Ecto neural progenitor cell (in vitro differentiated cells): ENCODE data around the gene TTC28.
"Not testable (repeated sequence)": the region's sequence is repeated elsewhere in the genome, so short reads cannot be mapped to it uniquely, and the experiment has no call there.

ENCODE experiments used
- DNase-seq: peaks from one replicate; pipeline ENCODE4 v3.0.0-alpha.2; 2018; ENCODE audit warnings: low spot score

The TTC28 gene

DNA sequence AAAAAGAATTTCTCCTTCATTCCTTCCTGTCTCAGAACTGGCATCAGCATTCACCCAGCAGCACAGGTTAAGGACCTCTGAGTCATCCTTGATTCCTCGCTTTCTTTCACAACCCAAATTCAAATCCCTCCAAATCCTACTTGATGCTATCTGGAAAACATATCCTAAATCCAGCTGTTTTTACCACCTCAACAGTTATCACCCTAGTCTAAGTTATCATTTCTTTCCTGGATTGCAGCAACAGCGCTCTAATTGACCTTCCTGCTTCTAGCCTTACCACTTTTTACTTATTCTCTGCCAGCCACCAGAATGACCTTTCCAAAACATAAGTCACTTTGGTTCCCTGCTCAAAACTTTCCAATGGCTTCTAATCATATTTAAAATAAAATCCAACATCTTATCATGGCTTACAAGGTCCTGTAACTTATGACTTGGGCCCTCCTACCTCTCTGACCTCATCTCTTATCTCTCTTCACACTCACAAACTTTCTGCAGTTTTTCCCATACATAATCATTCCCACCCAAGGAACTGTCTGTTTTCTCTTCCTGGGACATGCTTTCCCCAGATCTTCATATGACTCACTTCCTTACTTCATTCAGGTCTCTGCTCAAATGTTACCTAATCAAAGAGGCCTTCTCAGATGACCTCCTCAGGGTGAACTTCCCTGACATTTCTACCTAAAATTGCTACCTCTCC lies 119.4 kb downstream of the TTC28 start:
- no peak for DNase-seq

DNA sequence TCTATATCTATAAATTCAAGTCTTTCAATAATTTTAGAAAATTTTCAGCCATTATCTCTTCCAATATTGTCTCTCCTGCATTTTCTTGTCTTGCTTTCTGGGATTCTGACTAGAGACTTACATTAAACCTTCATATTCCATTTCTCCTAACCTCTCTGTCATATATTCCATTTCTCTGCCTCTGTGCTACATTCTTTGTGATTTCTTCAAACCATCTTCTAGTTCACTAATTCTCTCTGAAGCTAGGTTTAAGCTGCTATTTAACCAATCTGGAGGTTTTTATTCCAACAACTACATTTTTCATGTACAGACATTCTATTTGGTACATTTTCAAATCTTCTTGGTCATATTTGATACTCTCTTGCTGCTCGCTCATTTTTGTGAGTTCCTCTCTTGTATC lies 122.5 kb downstream of the TTC28 start:
- no peak for DNase-seq

DNA sequence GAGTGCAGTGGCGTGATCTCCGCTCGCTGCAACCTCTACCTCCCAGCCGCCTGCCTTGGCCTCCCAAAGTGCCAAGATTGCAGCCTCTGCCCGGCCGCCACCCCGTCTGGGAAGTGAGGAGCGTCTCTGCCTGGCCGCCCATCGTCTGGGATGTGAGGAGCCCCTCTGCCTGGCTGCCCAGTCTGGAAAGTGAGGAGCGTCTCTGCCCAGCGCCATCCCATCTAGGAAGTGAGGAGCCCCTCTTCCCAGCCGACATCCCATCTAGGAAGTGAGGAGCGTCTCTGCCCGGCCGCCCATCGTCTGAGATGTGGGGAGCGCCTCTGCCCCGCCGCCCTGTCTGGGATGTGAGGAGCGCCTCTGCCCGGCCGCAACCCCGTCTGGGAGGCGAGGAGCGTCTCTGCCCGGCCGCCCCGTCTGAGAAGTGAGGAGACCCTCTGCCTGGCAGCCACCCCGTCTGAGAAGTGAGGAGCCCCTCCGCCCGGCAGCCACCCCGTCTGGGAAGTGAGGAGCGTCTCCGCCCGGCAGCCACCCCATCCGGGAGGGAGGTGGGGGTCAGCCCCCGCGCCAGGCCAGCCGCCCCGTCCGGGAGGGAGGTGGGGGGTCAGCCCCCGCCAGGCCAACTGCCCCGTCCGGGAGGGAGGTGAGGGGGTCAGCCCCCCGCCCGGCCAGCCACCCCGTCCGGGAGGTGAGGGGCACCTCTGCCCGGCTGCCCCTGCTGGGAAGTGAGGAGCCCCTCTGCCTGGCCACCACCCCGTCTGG lies 126.4 kb downstream of the TTC28 start:
- not testable (repeated sequence) for DNase-seq

DNA sequence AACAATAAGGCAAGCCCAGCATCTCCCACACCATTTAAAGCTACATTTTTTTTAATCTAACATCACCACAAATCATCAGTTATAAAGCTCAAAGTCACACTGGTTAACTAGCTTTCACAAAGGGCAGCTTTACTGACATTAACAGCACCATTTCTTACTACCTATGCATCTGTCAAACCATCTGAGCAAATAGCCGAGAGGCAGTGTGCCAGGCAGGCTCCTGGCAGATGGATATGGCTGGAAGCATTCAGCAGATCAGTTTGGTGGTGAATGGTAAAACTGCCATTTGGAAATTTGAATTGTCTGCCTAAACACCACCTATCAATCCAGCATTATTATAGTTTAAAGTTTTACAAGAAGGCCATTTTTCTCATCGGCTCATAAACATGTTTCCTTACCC lies 131.2 kb downstream of the TTC28 start:
- no peak for DNase-seq

DNA sequence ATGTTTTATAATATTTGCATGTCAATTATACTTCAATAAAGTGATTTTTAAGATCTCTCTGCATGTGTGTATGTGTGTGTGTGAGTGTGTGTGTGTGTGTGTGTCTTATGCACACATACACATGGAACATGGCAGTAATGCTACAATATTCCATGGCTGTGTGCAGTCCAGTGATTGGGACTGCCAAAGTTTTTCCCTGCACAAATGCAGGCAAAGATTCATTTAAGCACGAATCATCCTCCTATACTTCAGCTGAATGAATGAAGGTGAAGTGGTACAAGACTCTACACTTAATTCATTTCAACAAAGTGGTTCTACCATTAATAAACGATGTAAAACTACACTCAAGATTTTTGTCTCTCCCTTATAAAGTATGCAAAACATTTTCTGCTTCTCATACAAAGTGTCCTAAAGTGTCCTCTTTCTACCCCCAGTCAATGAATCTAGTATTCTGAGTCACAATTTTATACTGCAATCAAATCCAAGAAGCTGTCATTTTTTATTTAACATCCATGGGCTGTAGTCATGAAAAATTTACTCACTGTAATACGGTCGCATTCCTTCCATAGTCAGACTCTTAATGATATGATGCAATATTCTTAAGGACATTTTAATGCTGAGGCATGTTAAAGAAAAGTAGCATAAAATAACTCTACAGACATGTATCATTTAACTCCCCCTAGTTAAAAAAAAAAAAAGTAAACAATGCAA lies 132.4 kb downstream of the TTC28 start:
- DNase-seq, result no peak

DNA sequence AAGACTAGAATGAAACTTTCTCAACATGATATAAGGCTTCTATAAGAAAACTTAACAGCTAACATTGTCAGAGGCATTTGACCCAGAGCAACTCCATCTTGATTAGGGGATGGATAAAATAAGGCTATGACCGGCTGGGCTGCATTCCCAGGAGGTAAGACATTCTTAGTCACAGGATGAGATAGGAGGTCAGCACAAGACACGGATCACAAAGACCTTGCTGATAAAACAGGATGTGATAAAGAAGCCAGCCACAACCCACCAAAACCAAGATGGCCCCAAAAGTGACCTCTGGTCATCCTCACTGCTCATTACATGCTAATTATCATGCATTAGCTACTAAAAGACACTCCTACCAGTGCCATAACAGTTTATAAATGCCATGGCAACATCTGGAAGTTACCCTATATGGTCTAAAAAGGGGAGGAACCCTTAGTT lies 135.2 kb downstream of the TTC28 start:
- DNase-seq, result no peak

DNA sequence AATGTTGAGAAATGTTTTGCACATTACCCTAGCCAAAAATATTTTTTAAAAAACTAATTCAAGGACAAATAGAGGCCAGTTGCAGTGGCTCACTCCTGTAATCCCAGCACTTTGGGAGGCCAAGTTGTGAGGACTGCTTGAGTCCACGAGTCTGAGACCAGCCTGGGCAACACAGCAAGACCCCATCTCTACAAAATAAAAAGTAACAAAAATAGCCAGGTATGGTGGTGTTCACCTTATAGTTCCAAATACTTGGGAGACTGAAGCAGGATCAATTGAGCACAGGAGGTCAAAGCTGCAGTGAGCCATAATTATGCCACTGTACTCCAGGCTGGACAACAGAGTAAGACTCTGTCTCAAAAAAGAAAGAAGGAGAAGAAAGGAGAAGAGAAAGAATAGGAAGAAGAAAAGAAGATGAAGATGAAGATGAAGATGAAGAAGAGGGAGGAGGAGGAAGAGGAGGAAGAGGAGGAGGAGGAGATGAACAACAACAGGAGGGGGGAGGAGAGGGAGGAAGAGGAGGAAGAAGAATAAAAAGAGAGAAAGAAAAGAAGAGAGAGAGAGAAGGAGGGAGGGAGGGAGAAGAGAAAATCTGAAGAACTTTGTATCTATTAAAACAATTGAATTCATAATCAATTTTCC lies 136.5 kb downstream of the TTC28 start:
- DNase-seq, result no peak

DNA sequence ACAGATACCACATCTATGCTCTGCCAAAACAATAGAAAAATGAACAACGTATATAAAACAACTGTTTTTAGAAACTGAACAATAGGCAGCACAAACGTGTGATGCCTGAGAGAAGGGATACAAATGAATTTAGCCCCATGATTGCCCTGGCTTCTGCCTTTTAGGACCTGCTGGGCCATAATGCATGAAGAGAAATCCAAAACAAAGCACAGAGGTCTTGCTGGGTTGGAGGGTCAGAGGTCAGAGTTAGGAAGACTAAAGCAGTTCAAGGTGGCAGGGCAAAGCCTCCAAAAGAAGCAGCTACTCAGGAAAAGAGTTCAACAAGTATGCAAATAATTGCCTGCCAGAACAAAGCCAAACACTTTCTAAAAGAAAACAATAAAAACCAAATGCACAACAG lies 138.5 kb downstream of the TTC28 start:
- peak; percentile 57 for DNase-seq

DNA sequence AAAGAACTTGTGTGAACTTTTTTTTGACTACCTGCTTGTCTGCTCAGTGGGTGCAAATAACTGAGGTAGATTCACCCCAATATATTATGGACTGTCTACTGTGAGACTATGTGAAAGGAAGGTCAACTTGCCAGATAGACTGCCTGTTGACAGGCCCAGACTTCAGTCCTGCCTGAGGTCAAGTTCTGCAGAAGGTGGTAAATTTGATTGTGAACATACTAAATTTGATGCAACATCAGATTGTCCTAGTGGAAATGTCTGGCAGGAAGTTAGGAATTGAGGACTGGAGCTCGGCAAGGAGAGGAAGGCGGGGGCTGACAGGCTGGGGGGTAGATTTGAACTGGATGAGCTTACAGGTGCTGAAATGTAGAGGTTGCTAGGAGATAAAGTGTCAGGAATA lies 140.7 kb downstream of the TTC28 start:
- no peak for DNase-seq

DNA sequence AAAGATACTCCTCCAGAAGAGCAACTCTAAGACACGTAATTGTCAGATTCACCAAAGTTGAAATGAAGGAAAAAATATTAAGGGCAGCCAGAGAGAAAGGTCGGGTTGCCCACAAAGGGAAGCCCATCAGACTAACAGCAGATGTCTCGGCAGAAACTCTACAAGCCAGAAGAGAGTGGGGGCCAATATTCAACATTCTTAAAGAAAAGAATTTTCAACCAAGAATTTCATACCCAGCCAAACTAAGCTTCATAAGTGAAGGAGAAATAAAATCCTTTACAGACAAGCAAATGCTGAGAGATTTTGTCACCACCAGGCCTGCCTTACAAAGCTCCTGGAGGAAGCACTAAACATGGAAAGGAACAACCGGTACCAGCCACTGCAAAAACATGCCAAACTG lies 149.1 kb downstream of the TTC28 start:
- not testable (repeated sequence) for DNase-seq

DNA sequence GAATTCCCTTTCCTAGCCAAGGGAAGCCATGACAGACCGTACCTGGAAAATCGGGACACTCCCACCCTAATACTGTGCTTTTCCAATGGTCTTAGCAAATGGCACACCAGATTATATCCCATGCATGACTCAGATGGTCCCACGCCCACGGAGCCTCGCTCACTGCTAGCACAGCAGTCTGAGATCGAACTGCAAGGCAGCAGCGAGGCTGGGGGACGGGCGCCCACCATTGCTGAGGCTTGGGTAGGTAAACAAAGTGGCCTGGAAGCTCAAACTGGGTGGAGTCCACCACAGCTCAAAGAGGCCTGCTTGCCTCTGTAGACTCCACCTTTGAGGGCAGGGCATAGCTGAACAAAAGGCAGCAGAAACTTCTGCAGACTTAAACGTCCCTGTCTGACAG lies 150.5 kb downstream of the TTC28 start:
- not testable (repeated sequence) for DNase-seq

DNA sequence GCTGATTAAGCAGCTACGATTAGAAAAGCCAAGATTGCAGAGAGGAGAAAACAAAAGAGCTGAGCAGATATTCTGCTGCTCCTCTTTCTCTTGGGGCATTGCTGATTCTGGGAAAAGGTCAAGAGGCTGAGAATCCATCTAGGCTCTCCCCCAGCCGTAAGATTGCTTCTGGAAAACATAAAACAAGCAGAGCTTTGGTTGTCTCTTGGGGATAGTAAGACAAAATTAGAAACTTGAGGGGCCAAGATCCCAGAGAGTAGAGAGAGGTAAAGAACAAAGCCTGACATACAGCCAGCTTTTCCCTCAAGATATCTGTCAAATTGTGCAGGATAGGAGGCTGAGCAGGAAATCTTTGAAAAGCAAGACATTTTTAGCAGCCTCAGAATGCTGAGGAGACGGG lies 158.2 kb downstream of the TTC28 start:
- no peak for DNase-seq

DNA sequence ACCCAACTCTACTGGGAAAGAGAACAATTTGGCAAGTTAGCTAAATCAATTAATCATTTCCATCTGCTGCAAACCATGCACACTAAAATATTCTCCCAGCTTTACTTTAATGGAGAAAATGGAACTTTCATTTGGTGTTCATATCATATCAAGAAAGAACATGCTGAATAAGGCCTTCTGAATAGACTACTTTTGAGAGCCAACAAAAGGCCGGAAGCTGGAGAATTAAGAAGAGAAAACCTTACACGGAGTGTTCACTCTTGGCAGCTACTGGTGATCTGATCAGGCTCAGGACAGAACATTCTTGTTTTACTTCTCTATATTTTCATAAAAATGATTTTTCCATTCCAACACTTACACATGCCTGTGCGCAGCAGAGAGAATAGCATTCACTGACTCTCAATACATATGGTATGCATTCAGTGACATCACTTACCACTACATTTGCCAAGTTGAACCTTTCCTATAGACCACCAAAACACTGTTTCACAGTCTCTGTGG lies 165.3 kb downstream of the TTC28 start:
- DNase-seq, result no peak

DNA sequence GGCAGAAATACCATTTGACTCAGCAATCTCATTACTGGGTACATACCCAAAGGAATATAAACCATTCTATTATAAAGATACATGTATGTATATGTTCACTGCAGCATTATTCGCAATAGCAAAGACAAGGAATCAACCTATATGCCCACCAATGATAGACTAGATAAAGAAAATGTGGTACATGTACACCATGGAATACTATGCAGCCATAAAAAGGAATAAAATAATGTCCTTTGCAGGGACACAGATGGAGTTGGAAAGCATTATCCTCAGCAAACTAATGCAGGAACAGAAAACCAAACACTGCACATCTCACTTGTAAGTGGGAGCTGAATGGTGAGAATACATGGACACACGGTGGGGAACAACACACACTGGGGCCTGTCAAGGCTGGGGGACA lies 167.3 kb downstream of the TTC28 start:
- not testable (repeated sequence) for DNase-seq

DNA sequence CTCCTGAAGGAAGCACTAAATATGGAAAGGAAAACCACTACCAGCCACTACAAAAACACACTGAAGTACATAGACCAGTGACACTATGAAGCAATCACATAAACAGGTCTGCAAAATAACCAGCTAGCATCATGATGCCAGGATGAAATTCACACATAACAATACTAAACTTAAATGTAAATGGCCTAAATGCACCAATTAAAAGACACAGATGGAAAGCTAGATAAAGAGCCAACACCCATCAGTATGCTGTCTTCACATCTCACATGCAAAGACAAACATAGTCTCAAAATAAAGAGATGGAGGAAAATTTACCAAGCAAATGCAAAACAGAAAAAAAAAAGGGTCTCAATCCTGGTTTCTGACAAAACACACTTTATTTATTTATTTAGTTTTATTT lies 171.7 kb downstream of the TTC28 start:
- DNase-seq, result no peak

DNA sequence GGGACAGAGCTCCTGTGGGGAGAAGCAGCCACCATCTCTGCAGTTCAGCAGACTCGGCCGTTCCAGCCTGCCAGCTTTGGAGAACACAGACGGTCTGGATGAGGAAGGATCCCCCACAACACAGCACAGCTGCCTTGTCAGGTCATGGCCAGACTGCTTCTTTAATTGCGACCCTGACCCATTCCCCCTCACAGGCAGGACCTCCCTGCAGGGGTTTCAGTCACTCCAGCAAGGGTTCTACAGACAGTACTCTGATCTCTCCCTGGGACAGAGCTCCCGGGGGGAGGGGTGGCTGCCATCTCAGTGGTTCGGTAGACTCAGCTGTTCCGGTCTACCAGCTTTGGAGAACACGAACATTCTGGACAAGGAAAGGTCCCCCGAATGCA lies 173.5 kb downstream of the TTC28 start:
- no peak for DNase-seq

DNA sequence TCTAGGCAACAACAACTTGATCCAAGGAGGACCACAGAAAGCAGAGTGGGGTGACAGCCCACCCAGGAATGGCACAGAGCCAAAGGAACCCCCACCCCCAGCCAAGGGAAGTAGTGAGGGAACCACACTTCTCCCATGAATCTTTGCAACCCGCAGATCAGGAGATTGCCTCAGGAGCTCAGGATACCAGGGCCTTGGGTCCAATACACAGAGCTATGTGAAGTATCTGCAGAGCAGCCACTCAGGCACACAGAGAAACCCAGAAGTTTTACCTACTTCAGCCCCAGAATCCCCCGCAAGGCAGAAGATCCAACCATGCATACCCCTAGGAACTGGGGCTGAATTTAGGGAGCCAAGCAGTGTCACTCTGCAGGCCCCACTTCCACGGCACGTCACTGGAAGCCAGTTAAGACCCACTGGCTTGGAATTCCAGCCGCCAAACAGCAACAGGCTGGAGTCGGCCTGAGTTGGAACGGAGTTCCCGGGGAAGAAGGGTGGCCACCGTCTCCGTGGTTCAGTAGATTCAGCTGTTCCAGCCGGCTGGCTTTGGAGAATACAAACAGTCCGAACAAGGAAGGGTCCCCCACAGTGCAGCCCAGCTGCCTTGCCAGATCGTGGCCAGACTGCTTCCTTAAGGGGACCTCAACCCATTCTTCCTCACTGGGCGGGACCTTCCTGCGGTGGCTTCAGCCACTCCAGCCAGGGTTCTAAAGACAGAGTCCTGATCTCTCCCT lies 174.1 kb downstream of the TTC28 start:
- peak; percentile 57 for DNase-seq

DNA sequence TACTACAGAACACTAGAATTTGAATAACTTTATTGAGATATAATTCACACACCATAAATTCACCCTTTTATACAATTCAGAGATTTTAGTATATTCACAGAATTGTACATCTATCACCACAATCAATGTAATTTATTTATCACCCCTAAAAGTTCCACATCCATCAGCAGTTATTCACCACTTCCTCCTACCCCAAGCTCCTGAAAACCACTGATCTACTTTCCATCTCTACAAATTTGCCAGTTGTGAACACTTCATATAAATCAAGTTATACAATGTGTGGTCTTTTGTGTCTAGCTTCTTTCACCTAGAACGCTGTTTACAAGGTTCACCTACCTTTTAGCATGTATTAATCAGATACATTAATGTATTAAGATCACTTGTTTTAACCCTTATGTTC lies 179.6 kb downstream of the TTC28 start:
- DNase-seq, result no peak

DNA sequence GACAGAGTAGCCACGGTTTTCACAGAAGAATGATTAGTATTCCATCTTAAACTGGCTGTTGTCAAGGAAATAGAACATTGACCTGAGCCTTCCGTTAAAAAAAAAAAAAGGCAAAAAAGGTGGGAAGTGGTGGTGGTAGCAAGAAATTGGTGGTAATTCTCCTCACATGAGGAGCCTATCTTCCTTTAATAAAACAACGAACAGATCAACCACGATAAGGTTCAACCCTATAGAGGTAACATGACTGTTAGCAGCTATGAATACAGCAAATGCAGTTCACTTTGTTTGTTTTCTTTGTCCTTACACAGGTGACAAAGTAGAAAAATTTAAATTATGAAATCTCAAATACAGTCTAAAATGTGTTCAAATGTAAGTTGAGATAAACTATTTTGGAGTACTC lies 181.6 kb downstream of the TTC28 start:
- DNase-seq, result no peak

DNA sequence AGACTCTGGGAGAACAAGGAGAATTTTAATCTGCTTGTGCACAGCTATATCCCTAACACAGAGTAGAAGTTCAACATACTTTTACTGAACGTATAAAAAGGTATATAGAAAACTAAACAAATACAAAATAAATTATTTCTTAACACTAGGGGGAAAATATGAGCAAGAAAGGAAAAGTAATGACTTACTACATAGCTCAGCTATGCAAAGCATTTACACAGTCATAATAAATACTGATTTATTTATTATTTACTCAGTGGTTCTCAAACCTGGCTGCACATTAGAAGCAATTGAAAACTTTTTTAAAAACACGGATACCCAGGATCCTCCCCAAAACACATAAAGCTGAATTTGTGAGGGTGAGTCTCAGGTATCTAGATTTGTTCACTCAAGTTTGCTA lies 182.5 kb downstream of the TTC28 start:
- DNase-seq, result no peak

DNA sequence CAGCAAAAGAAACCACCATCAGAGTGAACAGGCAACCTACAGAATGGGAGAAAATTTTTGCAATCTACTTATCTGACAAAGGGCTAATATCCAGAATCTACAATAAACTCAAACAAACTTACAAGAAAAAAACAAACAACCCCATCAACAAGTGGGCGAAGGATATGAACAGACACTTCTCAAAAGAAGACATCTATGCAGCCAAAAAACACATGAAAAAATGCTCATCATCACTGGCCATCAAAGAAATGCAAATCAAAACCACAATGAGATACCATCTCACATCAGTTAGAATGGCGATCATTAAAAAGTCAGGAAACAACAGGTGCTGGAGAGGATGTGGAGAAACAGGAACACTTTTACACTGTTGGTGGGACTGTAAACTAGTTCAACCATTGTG lies 188.4 kb downstream of the TTC28 start:
- not testable (repeated sequence) for DNase-seq

DNA sequence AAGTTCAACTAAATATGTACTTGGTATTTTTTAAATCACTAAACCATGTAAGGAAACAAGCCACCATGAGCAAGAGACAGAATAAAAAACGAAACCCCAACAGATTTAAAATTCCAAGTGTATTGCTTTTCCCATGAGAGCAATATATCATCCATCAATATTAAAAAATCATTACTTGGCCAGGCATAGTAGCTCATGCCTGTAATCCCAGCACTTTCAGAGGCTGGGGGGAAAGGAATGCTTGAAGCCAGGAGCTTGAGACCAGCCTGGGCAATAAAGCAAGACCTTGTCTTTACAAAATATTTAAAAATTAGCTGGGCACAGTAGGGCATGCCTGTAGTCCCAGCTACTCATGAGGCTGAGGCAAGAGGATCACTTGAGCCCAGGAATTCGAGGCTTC lies 190.8 kb downstream of the TTC28 start:
- DNase-seq, result no peak
